SK-N-SH (cell line): ENCODE results near the gene KCNIP4. TPM values are rescaled to one million over a fixed set of nuclear protein-coding genes. Genes with fewer than 3 reads are reported as not detected.

ENCODE experiments used
- CTCF ChIA-PET: fragments of 300-600, 350-600 bp; formaldehyde crosslinking; extraction: SDS; loops from one replicate; lab custom pipeline; 2021; lab: Yijun Ruan, JAX
- POLR2A ChIA-PET: fragments of 350-600 bp; sonication (Branson Sonifier 250); formaldehyde crosslinking; extraction: SDS; loops from one replicate; lab custom pipeline; 2020; ENCODE audit warnings: antibody characterized with exemption, inconsistent platforms; lab: Yijun Ruan, JAX
- DNase-seq: peaks from one replicate; pipeline ENCODE4 v3.0.0; 2012
- H2AFZ ChIP-seq: fragments of 200-600 bp; sonication (generic); 2 replicates; pipeline ENCODE4 v1.8.1; 2016; ENCODE audit warnings: antibody characterized with exemption, mild to moderate bottlenecking, low read depth
- H3F3A ChIP-seq: fragments of 200-600 bp; sonication (generic); replicated peaks from 2 replicates; pipeline ENCODE3; 2016; ENCODE audit warnings: antibody characterized with exemption, mild to moderate bottlenecking; ENCODE audit not compliant: insufficient read depth
- H3K27ac ChIP-seq, 2 experiments: fragments of 200-500 bp in 1 of 2; fragments of 200-600 bp in 1 of 2; sonication (Bioruptor generic) in 1 of 2; sonication (generic), shearing (Covaris generic) in 1 of 2; 2 replicates each; pipeline versions ENCODE4 v1.5.1 to v1.6.1; 2014 to 2016; ENCODE audit warnings: low read depth in 2 of 2, inconsistent platforms in 1 of 2, low read length in 1 of 2, mild to moderate bottlenecking in 1 of 2, mixed read lengths in 1 of 2
- H3K27me3 ChIP-seq: fragments of 200-600 bp; sonication (generic), shearing (Covaris generic); 2 replicates; pipeline ENCODE4 v1.6.1; 2016; ENCODE audit warnings: mixed run types; ENCODE audit not compliant: insufficient read depth
- H3K36me3 ChIP-seq, 2 experiments: fragments of 200-500 bp in 1 of 2; fragments of 200-600 bp in 1 of 2; sonication (Bioruptor generic) in 1 of 2; sonication (generic) in 1 of 2; replicated peaks in 1 of 2; 2 replicates each; pipeline versions ENCODE3 to v1.5.1; 2014 to 2016; ENCODE audit warnings: low read length in 1 of 2, mild to moderate bottlenecking in 1 of 2; ENCODE audit not compliant: insufficient read depth in 2 of 2, control insufficient read depth in 1 of 2
- H3K4me1 ChIP-seq, 2 experiments: fragments of 200-500 bp in 1 of 2; fragments of 200-600 bp in 1 of 2; sonication (Bioruptor generic) in 1 of 2; sonication (generic), shearing (Covaris generic) in 1 of 2; 2 replicates each; pipeline versions ENCODE4 v1.5.1 to v1.6.1; 2014 to 2016; ENCODE audit warnings: low read depth in 1 of 2, low read length in 1 of 2, mixed run types in 1 of 2; ENCODE audit not compliant: insufficient read depth in 2 of 2, control insufficient read depth in 1 of 2
- H3K4me2 ChIP-seq: fragments of 200-600 bp; sonication (generic), shearing (Covaris generic); 2 replicates; pipeline ENCODE4 v1.6.1; 2017; ENCODE audit warnings: mixed run types
- H3K4me3 ChIP-seq, 2 experiments: fragments of 200-500 bp in 1 of 2; fragments of 200-600 bp in 1 of 2; sonication (Bioruptor generic) in 1 of 2; sonication (generic), shearing (Covaris generic) in 1 of 2; 2 replicates each; pipeline versions ENCODE4 v1.5.1 to v1.8.1; 2014 to 2016; ENCODE audit warnings: low read depth in 2 of 2, inconsistent platforms in 1 of 2, low read length in 1 of 2, mild to moderate bottlenecking in 1 of 2, mixed read lengths in 1 of 2, moderate library complexity in 1 of 2
- H3K79me2 ChIP-seq: fragments of 200-600 bp; sonication (generic); 2 replicates; pipeline ENCODE4 v1.8.1; 2017; ENCODE audit warnings: mild to moderate bottlenecking; ENCODE audit not compliant: insufficient read depth
- H3K9ac ChIP-seq: fragments of 200-600 bp; sonication (generic); 2 replicates; pipeline ENCODE4 v1.6.1; 2017; ENCODE audit warnings: mixed run types
- H3K9me2 ChIP-seq: fragments of 200-600 bp; sonication (generic); 2 replicates; pipeline ENCODE4 v1.6.1; 2017; ENCODE audit warnings: mixed run types
- H3K9me3 ChIP-seq: fragments of 200-600 bp; sonication (generic); 2 replicates; pipeline ENCODE4 v1.6.1; 2017; ENCODE audit warnings: mixed run types, mild to moderate bottlenecking, moderate library complexity
- H4K20me1 ChIP-seq: fragments of 200-600 bp; sonication (generic); 2 replicates; pipeline ENCODE4 v1.6.1; 2017; ENCODE audit warnings: mild to moderate bottlenecking, mixed run types; ENCODE audit not compliant: insufficient read depth
- FOXM1 ChIP-seq: IDR thresholded peaks from 2 replicates; pipeline ENCODE4 v1.4.0; 2012; ENCODE audit warnings: low read depth, mild to moderate bottlenecking
- IRF3 ChIP-seq: fragments of 150-350 bp; IDR thresholded peaks from 2 replicates; pipeline ENCODE4 v1.6.1; 2016; ENCODE audit warnings: mild to moderate bottlenecking, low read depth, low read length
- POLR2AphosphoS5 ChIP-seq: IDR thresholded peaks from 2 replicates; pipeline ENCODE4 v1.6.1; 2012; ENCODE audit warnings: low read depth, low read length
- RAD21 ChIP-seq: IDR thresholded peaks from 2 replicates; pipeline ENCODE4 v1.6.1; 2012; ENCODE audit warnings: mild to moderate bottlenecking, low read length
- RCOR1 ChIP-seq: fragments of 150-350 bp; IDR thresholded peaks from 2 replicates; pipeline ENCODE4 v1.6.1; 2017; ENCODE audit warnings: antibody characterized with exemption, low read length
- RXRA ChIP-seq: IDR thresholded peaks from 2 replicates; pipeline ENCODE4 v1.4.0; 2012; ENCODE audit warnings: low read depth, mild to moderate bottlenecking, borderline replicate concordance
- SMC3 ChIP-seq: IDR thresholded peaks from 2 replicates; pipeline ENCODE4 v1.6.1; 2012; ENCODE audit warnings: low read depth, low read length, improper control_type of control experiment
- WGBS: methylation state at CpG from one replicate; pipeline ENCODE4 v1.1.6; 2017; ENCODE audit warnings: low lambda C conversion rate; 5-methylcytosine and 5-hydroxymethylcytosine counted together
- polyA plus RNA-seq, 3 experiments: library from polyadenylated mRNA; depleted of rRNA; stranded (reverse); fragments of >200 nt; gene quantifications; 2 replicates each; pipeline ENCODE4 v1.2.3, GENCODE V29; 2012
- TF ChIP-seq, protein P1 (sequence below): fragments of 200-600 bp; sonication (generic); IDR thresholded peaks from 2 replicates; pipeline ENCODE4 v1.6.1; 2017; ENCODE audit warnings: antibody characterized with exemption, mild to moderate bottlenecking, moderate library complexity

The KCNIP4 gene
- polyA plus RNA-seq, 1 of the 3 experiments (the other 2 are of a cell fraction): 0.18 TPM

GRCh38 chr4:21139327-21139726 lies 809.2 kb downstream of the KCNIP4 start:
- Histone ChIP-seq H3K9me2 (no peaks in the 10 kb centered on the region), H3F3A (no peaks in the 10 kb centered on the region), H3K4me1 (no peaks in the 10 kb centered on the region; a peak in 1 of 4 replicates), H3K27me3 (no peaks in the 10 kb centered on the region), H4K20me1 (no peaks in the 10 kb centered on the region), H3K4me2 (no peak overlapping the region), H2AFZ (no peak overlapping the region), H3K9ac (no peak overlapping the region), H3K9me3 (no peaks in the 10 kb centered on the region), H3K36me3 (no peaks in the 10 kb centered on the region), H3K27ac (no peak overlapping the region), H3K79me2 (no peaks in the 10 kb centered on the region), H3K4me3 (no peak overlapping the region)
- POLR2A ChIA-PET: no interaction called here
- CTCF ChIA-PET: no interaction called here
- TF ChIP-seq IRF3 (no peak), FOXM1 (no peak), RXRA (no peak), POLR2AphosphoS5 (no peak)
- no peak for DNase-seq
- WGBS: 36% methylated on average over 4 of the region's 4 CpGs

DNA sequence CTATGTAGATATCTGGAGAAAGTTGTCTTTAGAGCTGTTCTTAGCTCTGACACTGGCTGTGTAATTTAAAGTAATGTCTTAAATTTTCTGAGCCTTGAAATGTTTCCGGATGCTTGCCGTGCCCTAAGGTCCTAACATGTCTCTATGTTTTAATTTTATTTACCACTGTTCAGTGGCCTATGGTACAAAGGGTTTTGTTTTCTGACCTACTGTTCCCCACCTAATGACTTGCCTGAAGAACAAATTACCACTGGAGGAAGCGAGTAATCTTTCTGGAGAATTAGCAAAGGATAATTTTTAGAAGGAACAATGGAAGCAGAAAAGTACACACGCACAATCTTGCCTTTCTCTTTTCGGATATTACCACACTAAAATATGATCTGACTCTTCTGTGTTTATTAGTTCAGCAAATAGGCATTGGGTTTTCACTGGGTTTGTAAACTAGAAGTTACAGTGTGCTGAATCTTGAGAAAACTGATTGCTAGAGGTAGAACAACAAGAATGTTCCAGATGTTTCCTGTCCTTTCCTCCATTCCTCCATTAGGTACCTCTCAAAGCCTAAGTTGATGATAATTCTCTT lies 812.4 kb downstream of the KCNIP4 start:
- H2AFZ ChIP-seq: no peak overlapping the region
- H4K20me1 ChIP-seq: no peaks in the 10 kb centered on the region
- no peaks in the 10 kb centered on the region for H3K27me3 ChIP-seq
- CTCF ChIA-PET: interaction anchor here (0.6 to 2.7 kb wide), 2 partner anchors 22 to 363 kb away, joined by 3 to 43 read pairs; no protein-coding TSS in a partner anchor
- no peaks in the 10 kb centered on the region for H3K9me3 ChIP-seq
- H3K9me2 ChIP-seq: no peaks in the 10 kb centered on the region
- H3K4me1 ChIP-seq: no peaks in the 10 kb centered on the region; a peak in 1 of 4 replicates
- H3K9ac ChIP-seq: no peak overlapping the region
- WGBS: 75% methylated on average over 5 of the region's 5 CpGs
- DNase-seq: no peak
- no peak overlapping the region for H3K4me3 ChIP-seq
- POLR2A ChIA-PET: no interaction called here
- no peak overlapping the region for H3K4me2 ChIP-seq
- no peaks in the 10 kb centered on the region for H3F3A ChIP-seq
- no peaks in the 10 kb centered on the region for H3K36me3 ChIP-seq
- no peak for TF ChIP-seq IRF3
- TF ChIP-seq, all 33 proteins: peak for 0
- H3K27ac ChIP-seq: no peak overlapping the region
- H3K79me2 ChIP-seq: no peaks in the 10 kb centered on the region

GRCh38 chr4:21134994-21135393 lies 813.6 kb downstream of the KCNIP4 start:
- ChIA-PET CTCF (interaction anchor here (0.7 to 2.7 kb wide), 8 partner anchors 8 to 362 kb away, joined by 3 to 43 read pairs (median 3); no protein-coding TSS in a partner anchor), POLR2A (no interaction called here)
- Histone ChIP-seq H3K4me1 (no peaks in the 10 kb centered on the region), H3K4me2 (no peak overlapping the region), H3K9me2 (no peaks in the 10 kb centered on the region), H3K79me2 (no peaks in the 10 kb centered on the region), H2AFZ (no peak overlapping the region), H3K27me3 (no peaks in the 10 kb centered on the region), H3F3A (no peaks in the 10 kb centered on the region), H3K36me3 (no peaks in the 10 kb centered on the region), H3K9ac (no peak overlapping the region), H4K20me1 (no peaks in the 10 kb centered on the region)
- 66% methylated on average over 2 of the region's 2 CpGs for WGBS
- peak; percentile 38 for DNase-seq
- peak; percentile 81 for TF ChIP-seq RAD21
- peak; percentile 57 for TF ChIP-seq SMC3
- TF ChIP-seq POLR2AphosphoS5: no peak
- TF ChIP-seq, protein P1, sequence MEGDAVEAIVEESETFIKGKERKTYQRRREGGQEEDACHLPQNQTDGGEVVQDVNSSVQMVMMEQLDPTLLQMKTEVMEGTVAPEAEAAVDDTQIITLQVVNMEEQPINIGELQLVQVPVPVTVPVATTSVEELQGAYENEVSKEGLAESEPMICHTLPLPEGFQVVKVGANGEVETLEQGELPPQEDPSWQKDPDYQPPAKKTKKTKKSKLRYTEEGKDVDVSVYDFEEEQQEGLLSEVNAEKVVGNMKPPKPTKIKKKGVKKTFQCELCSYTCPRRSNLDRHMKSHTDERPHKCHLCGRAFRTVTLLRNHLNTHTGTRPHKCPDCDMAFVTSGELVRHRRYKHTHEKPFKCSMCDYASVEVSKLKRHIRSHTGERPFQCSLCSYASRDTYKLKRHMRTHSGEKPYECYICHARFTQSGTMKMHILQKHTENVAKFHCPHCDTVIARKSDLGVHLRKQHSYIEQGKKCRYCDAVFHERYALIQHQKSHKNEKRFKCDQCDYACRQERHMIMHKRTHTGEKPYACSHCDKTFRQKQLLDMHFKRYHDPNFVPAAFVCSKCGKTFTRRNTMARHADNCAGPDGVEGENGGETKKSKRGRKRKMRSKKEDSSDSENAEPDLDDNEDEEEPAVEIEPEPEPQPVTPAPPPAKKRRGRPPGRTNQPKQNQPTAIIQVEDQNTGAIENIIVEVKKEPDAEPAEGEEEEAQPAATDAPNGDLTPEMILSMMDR: peak; percentile 60
- TF ChIP-seq RCOR1: no peak
- TF ChIP-seq, all 33 proteins: peak for 3
- no peaks in the 10 kb centered on the region for H3K9me3 ChIP-seq
- no peak overlapping the region for H3K4me3 ChIP-seq
- no peak overlapping the region for H3K27ac ChIP-seq
